Lower lobe of right lung (tissue), 2 donors: Measurements from ENCODE around the gene PKHD1. TPM values are rescaled to one million over a fixed set of nuclear protein-coding genes. Genes with fewer than 3 reads are reported as not detected.

ENCODE experiments used
- ATAC-seq, 2 donors: fragments of 200-7000 bp; cut with Tn5 transposase; one replicate each; pipeline ENCODE4 v1.9.1; 2020 to 2022; ENCODE audit warnings: mild to moderate bottlenecking in 2 of 2, moderate library complexity in 2 of 2
- DNase-seq: peaks from one replicate; pipeline ENCODE4 v3.0.0-alpha.2; 2020
- H3K27ac ChIP-seq: fragments of 200-600 bp; one replicate; pipeline ENCODE4 v1.8.0; 2022
- H3K27me3 ChIP-seq: fragments of 200-600 bp; one replicate; pipeline ENCODE4 v1.8.0; 2022; ENCODE audit warnings: low read depth
- H3K36me3 ChIP-seq: fragments of 200-600 bp; one replicate; pipeline ENCODE4 v1.8.0; 2022; ENCODE audit warnings: mild to moderate bottlenecking
- H3K4me1 ChIP-seq: fragments of 200-600 bp; one replicate; pipeline ENCODE4 v1.8.0; 2022
- H3K4me3 ChIP-seq: fragments of 200-600 bp; one replicate; pipeline ENCODE4 v1.8.0; 2022; ENCODE audit warnings: mild to moderate bottlenecking
- H3K9me3 ChIP-seq: fragments of 200-600 bp; one replicate; pipeline ENCODE4 v1.8.0; 2022
- CTCF ChIP-seq: fragments of 200-600 bp; IDR thresholded peaks from one replicate; pipeline ENCODE4 v1.8.0; 2022; ENCODE audit warnings: antibody characterized with exemption, mild to moderate bottlenecking
- intact Hi-C: fragments of 100-400 bp; cut with DNase I; formaldehyde crosslinking; loops from one replicate; pipeline ENCODE4 v1.11.0; 2022
- total RNA-seq: library from RNA; stranded (reverse); fragmentation: NEBNext Ultra II Directional; extraction: Animal tissue kit (Norgen Biotek cat#: 25700); gene quantifications from one replicate; pipeline ENCODE4 v1.2.1, GENCODE V29; 2021
- donor health status: DM: no; HTN: yes; CAD: no; lungs with severe emphysema.

Gene PKHD1
- total RNA-seq, 1 donor from 2014 or later, result 0.09 TPM

GRCh38 chr6:52133324-52133723 is 45.9 kb upstream of the PKHD1 start:
- DNase-seq (no peak), ATAC-seq (no peak)
- Histone ChIP-seq H3K4me3 (no peak overlapping the region), H3K4me1 (no peaks in the 10 kb centered on the region), H3K27ac (no peak overlapping the region), H3K27me3 (no peaks in the 10 kb centered on the region), H3K9me3 (no peaks in the 10 kb centered on the region), H3K36me3 (no peaks in the 10 kb centered on the region)
- intact Hi-C loops, result no loop called here
- no peak for TF ChIP-seq CTCF

- no peak for DNase-seq
- ATAC-seq, result no peak
- H3K9me3 ChIP-seq, result no peaks in the 10 kb centered on the region
- H3K36me3 ChIP-seq, result no peaks in the 10 kb centered on the region
- no peaks in the 10 kb centered on the region for H3K27me3 ChIP-seq
- intact Hi-C loops, result no loop called here
- H3K4me3 ChIP-seq, result no peak overlapping the region
- H3K27ac ChIP-seq, result no peak overlapping the region
- no peaks in the 10 kb centered on the region for H3K4me1 ChIP-seq
- no peak for TF ChIP-seq CTCF
Observed at GRCh38 chr6:52132292-52132691, 44.9 kb upstream of the PKHD1 start.

GRCh38 chr6:52130440-52130839 is 43.0 kb upstream of the PKHD1 start:
- ATAC-seq, result no peak
- H3K36me3 ChIP-seq, result no peaks in the 10 kb centered on the region
- H3K9me3 ChIP-seq, result no peaks in the 10 kb centered on the region
- DNase-seq, result no peak
- no peak for TF ChIP-seq CTCF
- no peaks in the 10 kb centered on the region for H3K4me1 ChIP-seq
- H3K27ac ChIP-seq, result no peak overlapping the region
- no peak overlapping the region for H3K4me3 ChIP-seq
- no peaks in the 10 kb centered on the region for H3K27me3 ChIP-seq
- intact Hi-C loops, result no loop called here

GRCh38 chr6:52127957-52128356 is 40.5 kb upstream of the PKHD1 start:
- Histone ChIP-seq H3K9me3 (no peaks in the 10 kb centered on the region), H3K36me3 (no peaks in the 10 kb centered on the region), H3K27ac (no peak overlapping the region), H3K4me1 (no peaks in the 10 kb centered on the region), H3K4me3 (no peak overlapping the region), H3K27me3 (no peaks in the 10 kb centered on the region)
- ATAC-seq, result no peak
- intact Hi-C loops, result no loop called here
- DNase-seq, result no peak
- no peak for TF ChIP-seq CTCF

- H3K4me3 ChIP-seq, result no peak overlapping the region
- H3K4me1 ChIP-seq, result no peaks in the 10 kb centered on the region
- no peak for TF ChIP-seq CTCF
- no peaks in the 10 kb centered on the region for H3K36me3 ChIP-seq
- ATAC-seq (no peak), DNase-seq (no peak)
- H3K27me3 ChIP-seq, result no peaks in the 10 kb centered on the region
- H3K9me3 ChIP-seq, result no peaks in the 10 kb centered on the region
- H3K27ac ChIP-seq, result no peak overlapping the region
- intact Hi-C loops, result no loop called here
Observed at GRCh38 chr6:52126231-52126630, 38.8 kb upstream of the PKHD1 start.

- Histone ChIP-seq H3K27me3 (no peaks in the 10 kb centered on the region), H3K4me3 (no peak overlapping the region), H3K36me3 (no peaks in the 10 kb centered on the region), H3K9me3 (no peaks in the 10 kb centered on the region), H3K27ac (no peak overlapping the region), H3K4me1 (no peaks in the 10 kb centered on the region)
- no peak for ATAC-seq
- no peak for DNase-seq
- intact Hi-C loops, result no loop called here
- no peak for TF ChIP-seq CTCF
Observed at GRCh38 chr6:52125572-52125971, 38.2 kb upstream of the PKHD1 start.
